OCI-LY7 (cell line): ENCODE data around the gene MYL11.

Experiments used
- CTCF ChIP-seq: fragments of 200-600 bp; sonication (generic); conservative IDR thresholded peaks from 2 replicates; pipeline ENCODE4 v1.5.1; 2014; ENCODE audit warnings: mild to moderate bottlenecking, antibody characterized with exemption, low read length, moderate library complexity, mixed read lengths
- EZH2phosphoT487 ChIP-seq: fragments of 200-600 bp; sonication (generic); IDR thresholded peaks from 2 replicates; pipeline ENCODE4 v1.6.1; 2018; ENCODE audit warnings: low read depth, borderline replicate concordance, mild to moderate bottlenecking, mixed run types, antibody characterized with exemption, low read length, moderate library complexity, mixed read lengths

- TF ChIP-seq CTCF: no peak
- no peak for TF ChIP-seq EZH2phosphoT487
These were observed 22.5 kb downstream of the MYL11 start for GRCh38 chr16:30397056-30397455.
